ENCODE data around the gene MALAT1. TPM values are rescaled to one million over a fixed set of nuclear protein-coding genes. Genes with fewer than 3 reads are reported as not detected.

The MALAT1 gene
- total and polyA plus RNA-seq, 7 donors, result 102 to 11,376 (median 3,071) TPM

- Histone ChIP-seq H3K4me1 (peaks cover 26% of the 10 kb centered on the region), H3K27ac (peak overlapping the region; percentile 99), H3K27me3 (ENCODE audit: insufficient read depth in 3 of 3, low read length in 2 of 3) (no peaks in the 10 kb centered on the region), H3K36me3 (ENCODE audit: insufficient read depth in 1 of 2, low read depth in 1 of 2) (peaks cover 8 to 64% of the 10 kb centered on the region in 2 donors), H3K4me3 (peak overlapping the region; percentile 92), H3K9me3 (no peaks in the 10 kb centered on the region)
- intact Hi-C loops (cut with DNase I), result loop anchor here in 1 of 2 donors (2.0 kb wide), 1 partner anchor 24 kb away; no protein-coding TSS in a partner anchor
- no peak for DNase-seq
- 0% methylated on average over 2 of the region's 2 CpGs for WGBS, 3 donors
- ATAC-seq, result no peak
- TF ChIP-seq CTCF (IDR thresholded peaks at IDR 0.05), result no peak
These were observed 2.3 kb downstream of the MALAT1 start for GRCh38 chr11:65501186-65501471.

- H3K4me3 ChIP-seq, result peak overlapping the region; percentile 92
- no peaks in the 10 kb centered on the region for H3K27me3 ChIP-seq (ENCODE audit: insufficient read depth in 3 of 3, low read length in 2 of 3)
- no peak for TF ChIP-seq CTCF (IDR thresholded peaks at IDR 0.05)
- H3K27ac ChIP-seq, result peak overlapping the region; percentile 99
- ATAC-seq (no peak), DNase-seq (no peak)
- H3K4me1 ChIP-seq, result peaks cover 26% of the 10 kb centered on the region
- peaks cover 8 to 69% of the 10 kb centered on the region in 2 donors for H3K36me3 ChIP-seq (ENCODE audit: insufficient read depth in 1 of 2, low read depth in 1 of 2)
- WGBS, 3 donors, result 0 to 1% (median 0%) methylated on average over 3 of the region's 3 CpGs
- intact Hi-C loops (cut with DNase I), result loop anchor here in 1 of 2 donors (2.0 kb wide), 1 partner anchor 25 kb away; no protein-coding TSS in a partner anchor
- no peaks in the 10 kb centered on the region for H3K9me3 ChIP-seq
These were observed 2.8 kb downstream of the MALAT1 start for GRCh38 chr11:65501472-65502273.

- Histone ChIP-seq H3K4me3 (peak overlapping the region; percentile 92), H3K9me3 (no peaks in the 10 kb centered on the region), H3K36me3 (ENCODE audit: insufficient read depth in 1 of 2, low read depth in 1 of 2) (peaks cover 8 to 69% of the 10 kb centered on the region in 2 donors), H3K27ac (peak overlapping the region; percentile 99), H3K27me3 (ENCODE audit: insufficient read depth in 3 of 3, low read length in 2 of 3) (no peaks in the 10 kb centered on the region), H3K4me1 (peaks cover 24% of the 10 kb centered on the region)
- ATAC-seq (no peak), DNase-seq (no peak)
- TF ChIP-seq CTCF (IDR thresholded peaks at IDR 0.05), result no peak
- intact Hi-C loops (cut with DNase I), result no loop called here
These were observed 3.4 kb downstream of the MALAT1 start for GRCh38 chr11:65502274-65502554.

GRCh38 chr11:65502555-65503367 is 3.9 kb downstream of the MALAT1 start:
- Histone ChIP-seq H3K27me3 (ENCODE audit: insufficient read depth in 3 of 3, low read length in 2 of 3) (no peaks in the 10 kb centered on the region), H3K4me3 (peak overlapping the region; percentile 92), H3K36me3 (ENCODE audit: insufficient read depth in 1 of 2, low read depth in 1 of 2) (peaks cover 8 to 69% of the 10 kb centered on the region in 2 donors), H3K9me3 (no peaks in the 10 kb centered on the region), H3K27ac (peak overlapping the region; percentile 99), H3K4me1 (peaks cover 24% of the 10 kb centered on the region)
- ATAC-seq (no peak), DNase-seq (no peak)
- 0 to 2% (median 0%) methylated on average over 6 of the region's 6 CpGs for WGBS, 3 donors
- intact Hi-C loops (cut with DNase I), result no loop called here
- TF ChIP-seq CTCF (IDR thresholded peaks at IDR 0.05), result no peak
